Glutamatergic neuron (in vitro differentiated cells): ENCODE results near the gene PABPC1L. TPM values are rescaled to one million over a fixed set of nuclear protein-coding genes. Genes with fewer than 3 reads are reported as not detected.

Source experiments
- DNase-seq: peaks from one replicate; pipeline ENCODE4 v3.0.0; 2022
- H3K27ac Mint-ChIP-seq: one replicate; pipeline ENCODE4 v1.8.0; 2020; ENCODE audit warnings: mild to moderate bottlenecking, mixed read lengths, inconsistent platforms; ENCODE audit not compliant: unreplicated experiment
- H3K27me3 Mint-ChIP-seq: one replicate; pipeline ENCODE4 v1.8.0; 2020; ENCODE audit warnings: mild to moderate bottlenecking, moderate library complexity, mixed read lengths, inconsistent platforms; ENCODE audit not compliant: unreplicated experiment
- H3K36me3 Mint-ChIP-seq: one replicate; pipeline ENCODE4 v1.8.0; 2020; ENCODE audit warnings: mild to moderate bottlenecking, mixed read lengths, inconsistent platforms; ENCODE audit not compliant: unreplicated experiment
- H3K4me1 Mint-ChIP-seq: one replicate; pipeline ENCODE4 v1.8.0; 2020; ENCODE audit warnings: mild to moderate bottlenecking, low read depth, mixed read lengths, inconsistent platforms; ENCODE audit not compliant: unreplicated experiment
- H3K4me3 Mint-ChIP-seq: one replicate; pipeline ENCODE4 v1.8.0; 2020; ENCODE audit warnings: mild to moderate bottlenecking, mixed read lengths, inconsistent platforms; ENCODE audit not compliant: unreplicated experiment
- H3K9me3 Mint-ChIP-seq: one replicate; pipeline ENCODE4 v1.8.0; 2020; ENCODE audit warnings: mild to moderate bottlenecking, moderate library complexity, mixed read lengths, inconsistent platforms; ENCODE audit not compliant: unreplicated experiment
- total RNA-seq: library from RNA; stranded (reverse); fragmentation: NEBNext Ultra II Directional; extraction: Animal tissue kit (Norgen Biotek cat#: 25700); gene quantifications from one replicate; pipeline ENCODE4 v1.2.1, GENCODE V29; 2021; ENCODE audit not compliant: unreplicated experiment
- TF ChIP-seq, protein P1 (sequence below): fragments of 200-600 bp; sonication (generic); IDR thresholded peaks from one replicate; pipeline ENCODE4 v1.5.0; 2021; ENCODE audit not compliant: partially characterized antibody, unreplicated experiment

PABPC1L gene
- total RNA-seq, 1 donor from 2014 or later = 27.7 TPM

DNA sequence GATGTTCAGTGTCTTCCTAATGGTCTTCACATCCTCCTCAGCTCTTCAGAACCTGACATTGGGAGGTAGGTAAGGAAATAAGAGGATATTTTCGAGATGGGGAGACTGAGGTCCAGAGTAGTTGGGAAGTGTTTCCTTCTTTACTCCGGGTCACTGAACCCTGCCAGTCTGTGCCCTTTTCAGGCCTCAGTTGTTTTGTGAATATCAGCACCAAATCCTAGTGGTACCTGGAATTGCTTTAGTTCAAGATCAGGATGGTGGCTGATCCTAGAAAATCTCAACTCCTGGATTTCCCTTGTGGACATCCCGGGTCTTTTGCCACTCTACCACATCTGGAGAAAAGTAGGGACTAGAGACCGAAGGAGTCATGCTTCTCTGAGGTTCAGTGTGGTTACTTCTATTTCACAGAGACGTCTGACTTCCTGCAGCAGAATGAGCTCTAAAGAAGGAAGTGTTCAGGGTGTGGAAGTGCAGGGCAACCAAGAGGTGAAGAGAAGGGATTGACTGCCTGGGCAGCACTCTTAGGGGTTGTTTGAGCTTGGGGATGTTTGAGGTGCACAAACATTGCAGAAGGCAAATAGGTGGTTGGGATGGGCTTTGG, 57.4 kb downstream of the PABPC1L start:
- DNase-seq = no peak
- peak overlapping the region; percentile 87 for H3K27ac Mint-ChIP-seq
- no peaks in the 10 kb centered on the region for H3K36me3 Mint-ChIP-seq
- peaks cover 4% of the 10 kb centered on the region for H3K4me1 Mint-ChIP-seq
- TF ChIP-seq, protein P1, sequence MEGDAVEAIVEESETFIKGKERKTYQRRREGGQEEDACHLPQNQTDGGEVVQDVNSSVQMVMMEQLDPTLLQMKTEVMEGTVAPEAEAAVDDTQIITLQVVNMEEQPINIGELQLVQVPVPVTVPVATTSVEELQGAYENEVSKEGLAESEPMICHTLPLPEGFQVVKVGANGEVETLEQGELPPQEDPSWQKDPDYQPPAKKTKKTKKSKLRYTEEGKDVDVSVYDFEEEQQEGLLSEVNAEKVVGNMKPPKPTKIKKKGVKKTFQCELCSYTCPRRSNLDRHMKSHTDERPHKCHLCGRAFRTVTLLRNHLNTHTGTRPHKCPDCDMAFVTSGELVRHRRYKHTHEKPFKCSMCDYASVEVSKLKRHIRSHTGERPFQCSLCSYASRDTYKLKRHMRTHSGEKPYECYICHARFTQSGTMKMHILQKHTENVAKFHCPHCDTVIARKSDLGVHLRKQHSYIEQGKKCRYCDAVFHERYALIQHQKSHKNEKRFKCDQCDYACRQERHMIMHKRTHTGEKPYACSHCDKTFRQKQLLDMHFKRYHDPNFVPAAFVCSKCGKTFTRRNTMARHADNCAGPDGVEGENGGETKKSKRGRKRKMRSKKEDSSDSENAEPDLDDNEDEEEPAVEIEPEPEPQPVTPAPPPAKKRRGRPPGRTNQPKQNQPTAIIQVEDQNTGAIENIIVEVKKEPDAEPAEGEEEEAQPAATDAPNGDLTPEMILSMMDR = no peak
- peaks cover 7% of the 10 kb centered on the region for H3K27me3 Mint-ChIP-seq
- peaks cover 1% of the 10 kb centered on the region for H3K9me3 Mint-ChIP-seq
- peak overlapping the region; percentile 98 for H3K4me3 Mint-ChIP-seq

- Mint-ChIP-seq H3K4me3 (no peak overlapping the region), H3K36me3 (no peaks in the 10 kb centered on the region), H3K27me3 (peaks cover 2% of the 10 kb centered on the region), H3K27ac (no peak overlapping the region), H3K9me3 (peaks cover 1% of the 10 kb centered on the region), H3K4me1 (no peaks in the 10 kb centered on the region)
- TF ChIP-seq, protein P1 = no peak
- no peak for DNase-seq
Measured at GRCh38 chr20:44969300-44969894, 59.5 kb downstream of the PABPC1L start.

- Mint-ChIP-seq H3K4me1 (no peaks in the 10 kb centered on the region), H3K27me3 (peaks cover 2% of the 10 kb centered on the region), H3K27ac (no peak overlapping the region), H3K9me3 (peaks cover 1% of the 10 kb centered on the region), H3K36me3 (no peaks in the 10 kb centered on the region), H3K4me3 (no peak overlapping the region)
- TF ChIP-seq, protein P1 = no peak
- DNase-seq = no peak
Measured at GRCh38 chr20:44970243-44970757, 60.4 kb downstream of the PABPC1L start.

DNA sequence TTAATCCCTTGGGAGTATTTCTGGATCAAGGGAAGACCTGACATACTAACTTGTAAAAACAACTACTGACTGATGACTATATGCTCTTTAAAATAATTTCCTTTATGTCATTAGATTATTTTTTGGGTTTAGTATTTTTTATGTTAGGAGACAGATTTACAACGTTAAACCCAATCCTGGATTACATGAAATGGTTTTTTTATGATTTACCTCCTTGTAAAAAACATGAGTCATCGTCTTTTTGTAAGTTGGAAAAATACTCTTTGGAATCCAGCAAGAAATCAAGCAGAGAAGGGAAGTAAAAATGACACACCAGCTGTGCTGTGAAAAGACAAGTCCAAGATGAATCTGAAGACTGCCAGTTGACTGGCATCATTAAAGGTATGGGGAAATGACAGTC, 63.2 kb downstream of the PABPC1L start:
- no peak for DNase-seq
- TF ChIP-seq, protein P1 = no peak
- no peaks in the 10 kb centered on the region for H3K4me1 Mint-ChIP-seq
- H3K9me3 Mint-ChIP-seq = no peaks in the 10 kb centered on the region
- H3K27ac Mint-ChIP-seq = no peak overlapping the region
- H3K36me3 Mint-ChIP-seq = no peaks in the 10 kb centered on the region
- H3K27me3 Mint-ChIP-seq = no peaks in the 10 kb centered on the region
- H3K4me3 Mint-ChIP-seq = no peak overlapping the region

- Mint-ChIP-seq H3K27ac (no peak overlapping the region), H3K36me3 (no peaks in the 10 kb centered on the region)
Measured at GRCh38 chr20:44976698-44977097, 66.8 kb downstream of the PABPC1L start.

More at GRCh38 chr20:44976698-44977097, 66.8 kb downstream of the PABPC1L start:
- Mint-ChIP-seq H3K9me3 (no peaks in the 10 kb centered on the region), H3K4me1 (no peaks in the 10 kb centered on the region), H3K27me3 (no peaks in the 10 kb centered on the region), H3K4me3 (no peak overlapping the region)
- TF ChIP-seq, protein P1 = no peak
- DNase-seq = no peak
